Activated CD4-positive, alpha-beta T cell treated with anti-CD3 and anti-CD28 coated beads, Interleukin-2, Interleukin-6, amounts not matched to agents 100 ng/mL and 50 ng/mL, durations not matched to agents 16 hours and 8 hours (primary cell): ENCODE measurements around the gene RUVBL1.

Experiments used
- DNase-seq: peaks from one replicate; pipeline ENCODE4 v3.0.0-alpha.2; 2020

RUVBL1 gene

GRCh38 chr3:128081846-128082245 lies 41.8 kb downstream of the RUVBL1 start:
- no peak for DNase-seq

GRCh38 chr3:128081226-128081625 lies 42.4 kb downstream of the RUVBL1 start:
- no peak for DNase-seq

- no peak for DNase-seq
These were observed 43.1 kb downstream of the RUVBL1 start for GRCh38 chr3:128080323-128081080.

GRCh38 chr3:128079823-128080222 lies 43.8 kb downstream of the RUVBL1 start:
- no peak for DNase-seq

- DNase-seq, result no peak
These were observed 44.7 kb downstream of the RUVBL1 start for GRCh38 chr3:128078875-128079274.

GRCh38 chr3:128078322-128078721 lies 45.3 kb downstream of the RUVBL1 start:
- DNase-seq, result no peak

GRCh38 chr3:128077665-128078064 lies 45.9 kb downstream of the RUVBL1 start:
- DNase-seq, result no peak

- DNase-seq, result no peak
These were observed 46.4 kb downstream of the RUVBL1 start for GRCh38 chr3:128077202-128077624.

GRCh38 chr3:128076483-128077201 lies 47.0 kb downstream of the RUVBL1 start:
- no peak for DNase-seq

- peak; percentile 89 for DNase-seq
These were observed 47.8 kb downstream of the RUVBL1 start for GRCh38 chr3:128075522-128076482.

GRCh38 chr3:128074851-128075521 lies 48.6 kb downstream of the RUVBL1 start:
- no peak for DNase-seq

GRCh38 chr3:128073807-128074206 lies 49.8 kb downstream of the RUVBL1 start:
- DNase-seq, result no peak

- DNase-seq, result no peak
These were observed 50.4 kb downstream of the RUVBL1 start for GRCh38 chr3:128073185-128073725.

- no peak for DNase-seq
These were observed 51.0 kb downstream of the RUVBL1 start for GRCh38 chr3:128072454-128073184.

GRCh38 chr3:128071771-128072453 lies 51.7 kb downstream of the RUVBL1 start:
- DNase-seq, result no peak

- DNase-seq, result no peak
These were observed 52.6 kb downstream of the RUVBL1 start for GRCh38 chr3:128070898-128071591.

- no peak for DNase-seq
These were observed 54.3 kb downstream of the RUVBL1 start for GRCh38 chr3:128069271-128069670.

GRCh38 chr3:128068156-128068620 lies 55.4 kb downstream of the RUVBL1 start:
- DNase-seq, result peak; percentile 67

GRCh38 chr3:128067489-128067888 lies 56.1 kb downstream of the RUVBL1 start:
- no peak for DNase-seq

GRCh38 chr3:128066676-128067075 lies 56.9 kb downstream of the RUVBL1 start:
- DNase-seq, result no peak
